Hypothalamus (tissue), 51 donors: ENCODE results near the gene ATP2A3.
"Not testable (repeated sequence)": the region's sequence is repeated elsewhere in the genome, so short reads cannot be mapped to it uniquely, and the experiment has no call there.

Experiments
- DNase-seq, 51 donors: peaks; one replicate each; lab custom pipeline; 2025; lab: John Stamatoyannopoulos, UW

Gene ATP2A3

DNA sequence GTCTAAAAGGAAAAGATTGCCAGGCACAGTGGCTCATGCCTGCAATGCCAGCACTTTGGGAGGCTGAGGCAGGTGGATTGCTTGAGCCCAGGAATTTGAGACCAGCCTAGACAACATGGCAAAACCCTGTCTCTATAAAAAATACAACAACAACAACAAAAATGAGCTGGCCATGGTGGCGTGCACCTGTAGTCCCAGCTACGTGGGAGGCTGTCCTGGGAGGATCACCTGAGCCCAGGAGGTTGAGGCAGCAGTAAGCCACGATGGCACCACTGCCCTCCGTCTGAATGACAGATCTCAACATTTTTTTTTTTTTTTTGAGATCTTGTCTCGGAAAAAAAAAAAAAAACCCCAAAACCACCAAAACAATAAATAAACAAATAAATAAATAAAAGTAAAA is 28.1 kb upstream of the ATP2A3 start:
- no peak for DNase-seq

DNA sequence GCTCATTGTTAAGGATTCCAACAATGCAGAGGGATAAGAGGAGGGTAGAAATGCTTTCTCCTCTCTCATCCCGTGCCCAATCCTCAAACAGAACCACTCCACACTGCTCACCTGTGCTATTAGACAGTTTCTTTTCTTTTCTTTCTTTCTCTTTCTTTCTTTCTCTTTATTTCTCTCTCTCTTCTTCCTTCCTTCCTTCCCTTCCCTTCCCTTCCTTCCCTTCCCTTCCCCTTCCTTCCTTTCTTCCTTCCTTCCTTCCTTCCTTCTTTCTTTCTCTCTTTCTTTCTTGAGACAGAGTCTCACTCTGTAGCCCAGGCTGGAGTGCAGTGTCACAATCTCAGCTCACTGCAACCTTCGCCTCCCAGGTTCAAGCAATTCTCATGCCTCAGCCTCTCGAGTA is 27.5 kb upstream of the ATP2A3 start:
- DNase-seq = not testable (repeated sequence)

DNA sequence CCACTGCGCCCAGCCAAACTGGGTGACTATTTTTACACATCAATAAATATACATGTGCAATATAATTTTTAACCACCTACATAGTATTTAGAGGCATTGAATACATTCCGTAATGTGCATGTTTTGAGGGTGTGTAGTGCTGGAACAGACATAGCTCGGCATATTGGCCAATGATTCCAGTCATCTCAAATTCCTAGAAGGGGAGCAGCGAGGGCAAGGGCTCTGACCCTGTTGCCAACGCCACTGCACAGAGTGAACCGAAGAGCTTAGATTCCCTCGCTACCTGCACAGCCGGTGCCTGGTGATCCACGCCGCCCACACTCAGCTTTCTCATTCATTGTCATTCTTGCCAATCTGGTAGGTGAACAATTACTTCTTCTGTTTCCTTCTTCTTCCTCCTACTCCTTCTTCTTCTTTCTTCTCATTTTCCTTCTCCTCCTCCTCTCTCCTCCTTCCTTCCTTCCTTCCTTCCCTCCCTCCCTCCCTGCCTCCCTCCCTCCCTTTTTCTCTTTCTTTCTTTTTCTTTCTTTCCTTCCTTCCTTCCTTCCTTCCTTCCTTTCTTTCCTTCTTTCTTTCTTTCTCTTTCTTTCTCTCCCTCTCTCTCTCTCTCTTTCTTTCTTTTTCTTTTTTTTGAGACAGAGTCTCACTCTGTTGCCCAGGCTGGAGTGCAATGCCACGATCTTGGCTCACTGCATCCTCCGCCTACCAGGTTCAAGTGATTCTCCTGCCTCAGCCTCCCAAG is 26.3 kb upstream of the ATP2A3 start:
- DNase-seq = no peak

DNA sequence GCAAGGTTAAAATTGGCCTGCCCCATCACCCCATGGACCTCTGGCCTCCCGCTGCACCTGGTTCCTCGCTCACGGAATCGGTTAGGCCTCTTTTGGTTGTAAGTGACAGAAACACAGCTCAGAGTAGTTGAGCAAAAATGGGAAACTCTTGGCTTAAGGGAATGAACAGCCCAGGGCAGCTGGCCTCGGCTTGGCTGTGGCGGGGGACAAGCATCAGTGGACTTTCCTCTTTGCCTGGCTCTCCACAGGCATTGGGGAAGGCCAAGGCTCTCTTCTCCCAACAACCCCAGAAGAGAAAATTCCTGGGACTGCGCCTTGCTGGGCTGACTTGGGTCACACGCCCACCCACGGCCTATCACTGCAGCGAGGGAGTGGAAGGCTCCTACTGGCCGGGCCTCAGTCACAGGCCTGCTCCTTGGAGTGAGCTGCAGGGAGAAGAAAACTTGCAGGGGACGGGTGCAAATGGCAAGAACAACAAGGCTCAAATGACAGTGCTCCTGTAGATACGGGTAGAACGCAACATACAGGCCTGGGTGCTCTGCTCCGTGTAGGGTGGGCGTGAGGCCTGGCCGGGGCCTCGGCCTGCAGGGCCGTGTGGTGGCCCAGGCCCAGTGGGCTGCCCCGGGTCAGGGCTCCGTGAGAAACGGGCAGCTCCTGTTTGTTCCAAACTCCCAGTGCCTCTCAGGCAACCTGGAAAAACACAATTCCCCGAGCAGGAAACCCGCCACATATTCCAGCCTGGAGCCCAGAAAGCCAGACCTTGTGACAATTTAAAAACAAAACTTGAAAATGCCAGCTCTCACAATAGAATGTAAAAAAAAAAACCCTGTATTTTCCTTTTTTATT is 25.0 kb upstream of the ATP2A3 start:
- DNase-seq = no peak

DNA sequence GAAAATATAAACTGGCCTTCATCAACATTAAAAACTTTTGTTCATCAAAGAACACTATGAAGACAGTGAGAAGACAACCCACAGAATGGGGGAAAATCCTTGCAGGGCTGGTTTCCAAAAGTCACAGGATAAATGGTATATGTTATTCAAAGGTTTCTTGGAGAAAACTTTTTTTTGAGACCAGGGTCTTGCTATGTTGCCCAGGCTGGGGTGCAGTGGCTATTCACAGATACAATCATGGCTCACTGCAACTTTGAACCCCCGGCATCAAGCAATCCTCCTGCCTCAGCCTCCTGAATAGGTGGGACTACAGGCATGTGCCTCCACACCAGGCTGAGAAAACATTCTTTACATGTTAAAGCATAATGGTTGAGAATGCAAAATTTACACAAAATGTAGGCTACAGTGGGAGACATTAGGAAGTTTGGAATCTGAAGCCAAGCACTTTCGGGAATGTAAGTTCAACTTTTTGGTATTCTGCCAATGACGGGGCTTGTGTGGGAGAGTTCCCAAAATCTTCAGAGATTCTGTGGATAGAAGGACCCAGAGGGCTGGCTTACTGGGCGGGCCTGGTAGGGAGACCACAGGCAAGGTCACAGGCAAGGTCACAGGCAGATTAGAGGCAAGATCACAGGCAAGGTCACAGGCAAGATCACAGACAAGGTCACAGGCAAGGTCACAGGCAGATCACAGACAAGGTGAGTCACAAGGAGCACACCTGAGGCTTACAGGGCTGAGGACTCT is 24.2 kb upstream of the ATP2A3 start:
- DNase-seq = no peak

DNA sequence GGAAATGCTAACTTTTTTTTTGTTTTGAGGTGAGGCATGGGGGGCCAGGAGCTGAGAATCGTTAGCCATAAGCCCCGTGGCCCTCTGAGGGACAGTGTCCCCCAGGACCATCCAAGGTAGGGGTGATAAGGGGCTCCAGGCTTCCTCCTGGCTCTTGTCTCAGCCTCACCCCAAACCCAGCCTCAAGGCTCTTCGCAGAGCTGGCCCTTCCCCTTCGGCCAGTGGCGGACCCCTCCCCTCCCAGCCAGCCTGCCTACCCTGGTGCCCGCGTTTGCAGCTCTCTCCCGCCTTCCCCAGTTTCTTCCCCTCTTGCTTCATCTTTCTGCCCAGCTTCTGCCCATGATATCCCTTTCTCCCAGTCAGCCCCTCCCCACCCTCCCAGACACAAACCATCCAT is 22.7 kb upstream of the ATP2A3 start:
- DNase-seq = no peak

DNA sequence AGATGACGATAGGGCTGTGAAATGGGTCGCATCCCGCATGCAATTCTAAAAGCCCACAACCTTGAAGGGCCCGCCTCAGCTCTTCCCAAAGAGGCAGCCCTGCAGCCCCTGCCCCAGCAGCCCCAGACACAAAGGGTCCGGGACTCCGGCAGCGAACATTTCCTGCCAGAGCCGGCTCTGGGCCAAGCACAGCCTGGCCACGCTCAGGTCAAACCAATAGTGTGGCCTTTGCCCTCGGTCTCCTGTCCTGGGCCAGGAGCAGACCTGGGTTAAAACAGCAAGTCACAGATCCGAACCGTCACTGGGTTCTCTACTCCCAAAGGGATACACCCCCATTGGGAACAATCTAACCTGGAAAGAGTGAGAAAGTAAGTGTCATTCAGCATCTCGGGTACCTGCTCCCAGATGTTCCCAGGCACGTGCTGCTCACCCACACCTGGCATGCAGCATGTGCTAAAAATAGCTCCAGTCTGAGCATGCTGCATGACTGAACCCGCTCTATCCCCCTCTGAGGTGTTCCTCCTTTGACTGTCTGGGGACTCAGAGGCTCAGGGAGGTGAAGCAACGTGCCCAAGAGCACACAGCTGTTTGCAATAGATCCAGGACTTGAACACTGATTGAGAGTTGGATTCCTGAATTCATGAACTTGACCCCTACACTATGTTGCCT is 22.2 kb upstream of the ATP2A3 start:
- DNase-seq = no peak

DNA sequence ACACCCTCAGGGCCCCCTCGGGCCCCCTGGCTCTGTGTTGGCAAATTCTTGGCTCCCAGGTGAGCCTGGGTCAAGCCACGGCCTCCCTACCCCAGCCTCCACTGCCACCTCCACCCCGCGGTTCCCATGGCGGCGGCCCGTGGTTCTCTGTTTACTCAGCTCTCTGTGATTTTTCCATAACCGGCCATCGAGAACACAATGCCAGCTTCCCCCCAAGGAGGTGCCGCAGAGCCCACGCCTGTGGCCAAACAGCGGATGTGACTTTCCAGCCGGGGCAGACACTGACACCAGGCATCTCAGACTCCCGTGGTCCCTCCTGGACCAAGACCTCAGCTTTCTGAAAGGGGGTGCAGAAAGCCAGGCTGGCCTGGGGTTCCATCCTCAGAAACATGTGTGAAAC is 21.6 kb upstream of the ATP2A3 start:
- DNase-seq = no peak

DNA sequence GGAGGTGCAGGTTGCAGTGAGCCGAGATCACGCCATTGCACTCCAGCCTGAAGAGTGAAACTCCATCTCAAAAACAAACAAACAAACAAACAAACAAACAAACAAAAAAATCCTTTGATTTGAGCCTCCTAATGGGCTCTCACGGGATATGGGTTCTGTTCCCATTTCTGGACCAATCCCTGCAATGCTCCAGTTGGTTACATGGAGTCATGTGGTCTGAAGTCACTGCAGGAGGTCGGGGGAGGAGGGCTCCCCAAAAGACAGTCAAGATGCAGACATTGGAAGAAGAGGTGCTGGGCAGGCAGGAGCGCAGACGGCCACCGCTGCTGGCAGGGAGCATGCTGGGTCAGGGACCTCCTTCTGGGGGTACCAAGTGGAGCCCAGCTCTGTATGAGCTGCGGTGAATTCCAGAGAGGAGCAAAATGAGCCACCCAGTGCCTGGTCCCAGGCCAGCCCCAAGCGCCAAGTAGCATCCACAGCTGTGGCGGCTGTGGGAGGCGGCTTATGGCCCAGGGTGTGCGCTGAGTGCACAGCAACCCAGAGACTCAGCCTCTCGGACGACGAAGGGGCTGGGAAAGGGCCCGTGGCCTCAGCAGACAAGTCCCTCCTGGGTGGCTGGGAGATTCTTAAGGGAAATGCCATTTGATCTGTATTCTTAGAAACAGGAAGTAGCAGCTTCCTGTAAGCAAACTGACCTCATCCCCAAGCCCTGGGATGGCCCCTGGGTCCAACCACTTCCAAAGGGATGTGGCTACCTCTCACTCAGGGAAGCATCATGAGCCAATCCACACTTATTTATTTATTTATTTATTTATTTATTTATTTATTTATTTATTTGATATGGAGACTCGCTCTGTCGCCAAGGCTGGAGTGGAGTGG is 19.6 kb upstream of the ATP2A3 start:
- DNase-seq = no peak

DNA sequence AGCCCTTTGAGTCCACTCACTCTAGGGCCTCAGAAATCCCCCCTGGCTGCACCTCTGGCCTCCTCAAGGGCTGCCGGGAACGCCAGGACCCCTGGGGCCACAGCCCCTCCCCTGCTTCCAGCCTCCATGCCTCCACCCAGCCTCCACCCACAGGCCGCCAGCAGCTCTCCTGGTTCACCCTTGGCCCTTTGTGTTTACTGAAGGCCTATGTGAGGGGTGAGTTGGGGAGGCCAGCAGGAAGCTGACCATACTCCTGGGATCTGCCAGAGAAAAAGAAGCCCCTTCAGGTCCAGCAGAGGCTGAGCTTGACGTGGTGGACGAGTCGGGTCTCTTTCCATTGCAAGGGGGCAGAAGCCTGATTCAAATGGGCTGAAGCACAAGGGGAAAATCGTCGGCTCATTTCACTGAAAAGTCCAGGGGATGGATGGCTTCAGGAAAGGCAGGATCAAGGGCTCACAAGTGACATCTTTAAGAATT is 18.3 kb upstream of the ATP2A3 start:
- DNase-seq = no peak

DNA sequence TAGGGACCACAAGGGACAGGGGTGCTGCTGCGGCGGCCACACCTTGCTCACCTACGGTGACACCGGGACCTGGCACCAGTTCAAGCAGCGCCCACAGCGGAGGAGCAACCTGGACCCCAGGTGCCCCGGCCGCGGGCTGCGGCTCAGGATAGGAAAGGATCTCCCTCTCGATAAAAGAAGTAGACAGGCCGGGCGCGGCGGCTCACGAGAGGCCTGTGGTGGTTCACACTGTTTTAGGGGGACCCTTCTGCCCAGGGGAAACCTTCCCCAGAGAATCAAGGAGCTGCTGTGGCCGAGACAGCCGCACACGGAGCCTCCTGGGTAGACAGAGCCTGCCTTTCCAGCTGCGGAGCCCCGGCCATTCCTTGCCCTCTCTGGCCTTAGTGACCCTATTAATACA is 17.9 kb upstream of the ATP2A3 start:
- no peak for DNase-seq

DNA sequence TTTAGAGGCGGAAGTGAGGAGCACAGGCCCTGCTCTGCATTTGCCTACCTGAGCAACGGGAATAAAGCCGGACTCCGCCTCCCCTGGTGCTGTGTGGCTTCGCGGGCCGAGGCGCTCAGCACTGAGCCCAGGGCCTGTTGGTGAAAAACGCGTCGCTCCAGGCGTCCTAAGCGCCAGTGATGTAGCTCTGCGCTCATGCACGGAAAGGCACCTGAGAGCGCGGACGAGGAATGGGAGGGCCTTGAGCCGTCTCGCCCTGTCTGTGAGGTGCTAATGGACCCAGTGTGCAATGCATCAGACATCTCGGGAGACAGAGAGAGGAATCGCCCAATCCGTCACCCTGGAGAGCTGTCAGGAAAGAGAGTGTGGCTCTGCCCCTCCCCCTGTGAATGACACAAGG is 17.2 kb upstream of the ATP2A3 start:
- no peak for DNase-seq

DNA sequence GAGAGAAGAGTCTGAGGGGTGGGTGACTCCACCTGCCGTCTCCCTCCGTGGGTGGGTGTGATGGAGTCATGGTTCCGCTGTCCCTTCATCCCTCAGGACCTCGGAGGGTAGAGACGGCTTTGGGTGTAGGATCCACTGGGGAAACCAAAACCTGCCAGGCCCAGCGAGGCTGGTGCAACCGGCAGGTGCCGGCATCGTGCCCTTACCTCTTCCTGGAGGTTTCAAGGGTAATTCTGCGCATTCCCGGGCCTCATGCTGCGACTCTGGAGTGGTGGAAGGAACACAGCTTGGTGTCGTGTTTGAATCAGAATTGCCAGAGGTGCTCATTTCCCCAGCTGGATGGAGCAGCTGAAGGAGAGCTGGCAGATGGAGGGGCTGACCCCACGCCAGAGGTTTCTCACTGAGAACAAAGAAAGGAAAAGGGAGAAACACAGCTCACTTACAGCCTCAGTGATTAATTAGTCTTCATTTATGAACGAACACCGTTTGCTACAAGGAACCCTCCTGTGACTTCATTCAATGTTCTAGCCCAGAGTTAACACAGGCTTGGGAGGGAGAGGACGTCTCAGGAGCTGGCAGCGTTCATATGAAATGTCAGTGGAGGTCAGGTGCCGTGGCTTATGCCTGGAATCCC is 16.3 kb upstream of the ATP2A3 start:
- no peak for DNase-seq

DNA sequence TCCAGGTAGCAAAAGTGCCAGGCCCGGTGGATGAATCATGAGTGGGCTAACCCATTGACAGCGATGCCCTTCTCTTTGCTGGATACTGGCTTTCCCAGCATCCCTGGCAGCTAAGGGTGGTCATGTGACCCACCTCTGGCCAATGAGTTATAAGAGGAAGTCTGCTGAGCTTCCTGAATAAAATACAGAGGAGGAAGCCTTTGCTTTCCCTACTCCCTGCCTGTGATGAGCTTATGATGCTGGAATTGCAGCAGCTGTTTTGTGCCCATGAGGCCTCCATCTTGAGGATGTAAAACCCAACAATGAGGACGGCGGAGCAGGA is 15.0 kb upstream of the ATP2A3 start:
- no peak for DNase-seq

DNA sequence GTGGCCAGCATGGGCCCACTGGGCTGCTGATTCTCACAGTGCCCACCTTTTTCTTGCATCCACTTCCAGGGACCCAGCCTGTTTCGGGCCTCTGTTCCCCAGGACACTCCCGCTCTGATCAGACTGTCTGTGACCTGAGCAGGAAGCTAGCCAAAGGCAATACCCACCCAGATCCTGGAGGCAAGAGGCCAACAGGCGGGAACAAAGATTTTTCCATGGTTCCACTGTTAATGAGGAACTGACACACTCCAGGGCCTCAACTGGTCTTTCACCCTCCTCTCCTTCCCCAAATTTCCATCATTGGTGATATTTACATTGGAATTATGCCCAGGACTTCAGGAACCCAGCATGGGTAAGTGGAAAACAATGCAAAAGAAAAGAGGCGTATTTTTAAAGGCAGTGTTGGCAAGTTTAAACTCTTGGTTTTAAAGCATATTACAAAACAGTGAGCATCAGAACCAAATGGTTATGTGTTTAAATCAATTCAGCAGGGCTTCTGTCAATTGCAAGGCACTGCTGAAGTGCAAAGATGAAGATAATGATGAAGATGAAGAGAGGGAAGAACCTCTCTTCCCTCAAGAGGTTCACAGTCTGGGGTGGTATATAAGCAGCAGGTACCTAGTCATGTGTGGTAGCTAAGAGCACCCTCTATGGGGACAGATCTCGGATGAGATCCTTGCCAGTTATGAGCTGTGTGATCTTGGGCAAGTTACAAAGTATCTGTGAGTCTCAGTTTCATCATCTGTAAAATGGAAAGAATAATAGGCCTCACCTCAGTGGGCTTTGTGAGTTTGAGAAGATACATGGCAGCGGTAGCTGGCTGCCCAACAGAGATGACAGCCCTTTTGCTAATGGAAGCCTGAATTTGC is 14.4 kb upstream of the ATP2A3 start:
- DNase-seq = no peak

DNA sequence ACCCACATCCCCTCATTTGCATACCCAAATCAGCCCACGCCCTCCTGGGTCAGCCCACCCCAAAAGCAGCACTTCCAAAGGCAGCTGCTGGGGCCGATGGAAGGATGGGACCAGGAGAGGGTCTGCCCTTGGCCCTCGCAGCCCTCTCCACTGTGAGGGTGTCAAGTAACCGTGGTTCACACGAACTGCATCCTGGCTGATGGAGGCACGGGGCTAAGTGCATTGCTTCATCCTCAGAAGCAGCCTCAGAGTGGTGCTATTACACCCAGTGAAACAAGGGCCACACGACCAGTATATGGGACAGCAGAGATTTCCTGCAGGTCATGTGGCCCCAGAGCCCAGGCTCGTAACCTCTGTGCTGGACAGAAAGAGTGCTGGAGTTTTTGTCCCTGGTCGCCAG is 13.2 kb upstream of the ATP2A3 start:
- no peak for DNase-seq

DNA sequence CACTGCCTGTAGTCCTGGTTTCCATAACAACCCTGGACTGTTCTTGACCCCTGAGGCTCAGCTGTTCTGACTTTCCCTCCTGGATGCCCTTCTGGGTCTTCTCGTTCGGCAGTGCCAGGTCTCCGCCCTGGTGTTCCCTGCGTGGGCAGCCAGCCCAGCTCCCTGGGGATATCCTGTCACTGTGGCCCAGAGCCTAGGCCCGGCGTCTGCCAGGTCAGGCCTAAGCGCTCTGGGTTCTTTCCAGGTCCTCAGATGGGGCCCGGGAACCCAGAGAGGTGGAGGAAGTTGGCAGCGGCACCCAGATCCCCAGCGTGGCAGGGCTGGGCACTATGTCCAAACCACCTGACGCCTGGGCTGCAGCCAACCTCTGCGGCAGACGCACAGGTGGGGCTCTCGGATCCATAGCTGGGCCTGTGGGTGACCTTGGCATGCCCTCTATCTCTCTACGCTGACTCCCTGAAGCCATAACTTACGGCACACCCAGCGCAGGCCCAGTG is 12.5 kb upstream of the ATP2A3 start:
- peak in 30 of 51 donors; percentile 5 to 70 (median 26) for DNase-seq

DNA sequence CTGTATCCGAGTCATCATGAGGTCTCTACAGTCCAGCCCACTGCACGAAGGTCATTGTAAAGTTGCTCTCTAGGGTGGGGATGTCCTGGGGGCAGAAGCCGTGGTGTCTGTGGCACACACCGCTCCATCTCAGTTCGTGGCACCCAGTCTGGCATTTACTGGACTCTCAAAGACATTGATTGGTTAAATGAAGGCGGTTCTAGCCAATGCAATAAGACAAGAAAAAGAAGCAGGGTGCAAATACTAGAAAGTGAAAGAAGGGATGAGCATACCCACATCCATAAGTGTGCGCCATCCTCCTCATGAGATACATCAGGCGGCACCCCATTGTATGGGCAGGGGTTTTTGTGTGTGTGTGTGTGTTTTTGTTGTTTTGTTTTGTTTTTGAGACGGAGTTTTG is 10.7 kb upstream of the ATP2A3 start:
- DNase-seq = no peak
